Measurements from ENCODE around the gene TXLNB. TPM values are rescaled to one million over a fixed set of nuclear protein-coding genes. Genes with fewer than 3 reads are reported as not detected.

The TXLNB gene
- total RNA-seq, 2 experiments from 2014 or later, result 0.11 to 0.22 TPM

GRCh38 chr6:139308286-139308916 lies 16.6 kb upstream of the TXLNB start:
- intact Hi-C loops (cut with micrococcal nuclease), result no loop called here
- no peaks in the 10 kb centered on the region for H3K36me3 Mint-ChIP-seq (ENCODE audit: low read depth)
- TF ChIP-seq CTCF (IDR thresholded peaks at IDR 0.05), result no peak
- peak overlapping the region; percentile 81 for H3K27ac Mint-ChIP-seq
- ChIA-PET POLR2A (interaction anchor here (0.6 kb wide), 1 partner anchor 273 kb away, joined by 5 read pairs; no protein-coding TSS in a partner anchor), CTCF (interaction anchor here (1.7 kb wide), 1 partner anchor 56 kb away, joined by 5 read pairs; no protein-coding TSS in a partner anchor)
- H3K4me3 Mint-ChIP-seq, result no peak overlapping the region
- peaks cover 2% of the 10 kb centered on the region for H3K9me3 Mint-ChIP-seq
- no peak for DNase-seq
- no peaks in the 10 kb centered on the region for H3K27me3 Mint-ChIP-seq
- ATAC-seq, result peak; percentile 56
- peaks cover 22% of the 10 kb centered on the region for H3K4me1 Mint-ChIP-seq (ENCODE audit: low read depth)

- POLR2A ChIA-PET, result no interaction called here
- DNase-seq (no peak), ATAC-seq (no peak)
- Mint-ChIP-seq H3K27ac (no peak overlapping the region), H3K4me1 (ENCODE audit: low read depth) (peaks cover 22% of the 10 kb centered on the region), H3K27me3 (no peaks in the 10 kb centered on the region), H3K36me3 (ENCODE audit: low read depth) (no peaks in the 10 kb centered on the region), H3K4me3 (no peak overlapping the region), H3K9me3 (peaks cover 2% of the 10 kb centered on the region)
- TF ChIP-seq CTCF (IDR thresholded peaks at IDR 0.05), result no peak
- CTCF ChIA-PET, result no interaction called here
- intact Hi-C loops (cut with micrococcal nuclease), result no loop called here
These were observed 14.6 kb upstream of the TXLNB start for GRCh38 chr6:139306291-139306981.

- POLR2A ChIA-PET, result interaction anchor here (2.0 kb wide), 1 partner anchor 10 kb away, joined by 6 read pairs; no protein-coding TSS in a partner anchor
- CTCF ChIA-PET, result interaction anchor here (1.6 kb wide), 1 partner anchor 8 kb away, joined by 5 read pairs; no protein-coding TSS in a partner anchor
- H3K27me3 Mint-ChIP-seq, result no peaks in the 10 kb centered on the region
- H3K4me1 Mint-ChIP-seq (ENCODE audit: low read depth), result peaks cover 4% of the 10 kb centered on the region
- H3K36me3 Mint-ChIP-seq (ENCODE audit: low read depth), result no peaks in the 10 kb centered on the region
- no peak overlapping the region for H3K27ac Mint-ChIP-seq
- ATAC-seq (no peak), DNase-seq (no peak)
- no peak for TF ChIP-seq CTCF (IDR thresholded peaks at IDR 0.05)
- no peak overlapping the region for H3K4me3 Mint-ChIP-seq
- intact Hi-C loops (cut with micrococcal nuclease), result no loop called here
- no peaks in the 10 kb centered on the region for H3K9me3 Mint-ChIP-seq
These were observed 11.4 kb upstream of the TXLNB start for GRCh38 chr6:139303185-139303584.

- H3K27me3 Mint-ChIP-seq, result no peaks in the 10 kb centered on the region
- CTCF ChIA-PET, result no interaction called here
- POLR2A ChIA-PET, result no interaction called here
- peaks cover 30% of the 10 kb centered on the region for H3K4me1 Mint-ChIP-seq (ENCODE audit: low read depth)
- DNase-seq (no peak), ATAC-seq (no peak)
- H3K27ac Mint-ChIP-seq, result no peak overlapping the region
- H3K9me3 Mint-ChIP-seq, result no peaks in the 10 kb centered on the region
- H3K4me3 Mint-ChIP-seq, result no peak overlapping the region
- peaks cover 2% of the 10 kb centered on the region for H3K36me3 Mint-ChIP-seq (ENCODE audit: low read depth)
- intact Hi-C loops (cut with micrococcal nuclease), result no loop called here
- no peak for TF ChIP-seq CTCF (IDR thresholded peaks at IDR 0.05)
These were observed 6.1 kb upstream of the TXLNB start for GRCh38 chr6:139297921-139298320.

GRCh38 chr6:139296927-139297326 lies 5.1 kb upstream of the TXLNB start:
- TF ChIP-seq CTCF (IDR thresholded peaks at IDR 0.05), result no peak
- no peak overlapping the region for H3K4me3 Mint-ChIP-seq
- DNase-seq (no peak), ATAC-seq (no peak)
- peaks cover 2% of the 10 kb centered on the region for H3K36me3 Mint-ChIP-seq (ENCODE audit: low read depth)
- intact Hi-C loops (cut with micrococcal nuclease), result no loop called here
- H3K9me3 Mint-ChIP-seq, result no peaks in the 10 kb centered on the region
- ChIA-PET CTCF (no interaction called here), POLR2A (no interaction called here)
- peak overlapping the region; percentile 30 for H3K27ac Mint-ChIP-seq
- peaks cover 39% of the 10 kb centered on the region for H3K4me1 Mint-ChIP-seq (ENCODE audit: low read depth)
- no peaks in the 10 kb centered on the region for H3K27me3 Mint-ChIP-seq
